HG02623 (cell line): Measurements from ENCODE around the gene PCDHGB4.
"Not testable (repeated sequence)": the region's sequence is repeated elsewhere in the genome, so short reads cannot be mapped to it uniquely, and the experiment has no call there.

Experiments used
- ATAC-seq: cut with Tn5 transposase; IDR thresholded peaks from one replicate; pipeline ENCODE4 v1.9.1; 2021; ENCODE audit warnings: moderate library complexity; ENCODE audit not compliant: unreplicated experiment

Gene PCDHGB4

DNA sequence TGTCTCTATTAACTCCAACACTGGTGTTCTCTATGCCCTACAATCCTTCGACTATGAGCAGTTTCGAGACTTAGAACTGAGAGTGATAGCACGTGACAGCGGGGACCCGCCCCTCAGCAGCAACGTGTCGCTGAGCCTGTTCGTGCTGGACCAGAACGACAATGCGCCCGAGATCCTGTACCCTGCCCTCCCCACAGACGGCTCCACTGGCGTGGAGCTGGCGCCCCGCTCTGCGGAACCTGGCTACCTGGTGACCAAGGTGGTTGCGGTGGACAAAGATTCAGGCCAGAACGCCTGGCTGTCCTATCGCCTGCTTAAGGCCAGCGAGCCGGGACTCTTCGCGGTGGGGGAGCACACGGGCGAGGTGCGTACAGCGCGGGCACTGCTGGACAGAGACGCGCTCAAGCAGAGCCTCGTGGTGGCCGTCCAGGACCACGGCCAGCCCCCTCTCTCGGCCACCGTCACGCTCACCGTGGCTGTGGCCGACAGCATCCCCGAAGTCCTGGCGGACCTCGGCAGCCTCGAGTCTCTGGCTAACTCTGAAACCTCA lies 35.3 kb downstream of the PCDHGB4 start:
- no peak for ATAC-seq

DNA sequence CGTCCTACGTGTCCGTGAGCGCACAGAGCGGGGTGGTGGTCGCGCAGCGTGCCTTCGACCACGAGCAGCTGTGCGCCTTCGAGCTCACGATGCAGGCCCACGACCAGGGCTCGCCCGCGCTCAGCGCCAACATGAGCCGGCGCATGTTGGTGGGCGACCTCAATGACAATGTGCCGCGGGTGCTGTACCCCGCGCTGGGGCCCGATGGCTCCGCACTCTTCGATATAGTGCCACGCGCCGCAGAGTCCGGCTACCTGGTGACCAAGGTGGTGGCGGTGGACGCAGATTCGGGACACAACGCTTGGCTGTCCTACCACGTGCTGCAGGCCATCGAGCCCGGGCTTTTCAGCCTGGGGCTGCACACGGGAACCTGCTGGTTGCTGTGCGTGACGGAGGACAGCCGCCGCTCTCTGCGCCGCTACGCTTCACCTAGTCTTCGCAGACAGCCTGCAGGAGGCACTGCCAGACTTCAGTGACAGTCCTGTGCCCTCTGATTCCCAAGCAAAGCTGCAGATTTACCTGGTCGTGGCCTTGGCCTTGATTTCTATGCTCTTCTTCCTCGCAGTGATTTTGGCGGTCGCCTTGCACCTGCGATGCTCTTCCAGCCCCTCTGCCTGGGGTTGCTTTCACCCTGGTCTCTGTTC lies 40.4 kb downstream of the PCDHGB4 start:
- no peak for ATAC-seq

DNA sequence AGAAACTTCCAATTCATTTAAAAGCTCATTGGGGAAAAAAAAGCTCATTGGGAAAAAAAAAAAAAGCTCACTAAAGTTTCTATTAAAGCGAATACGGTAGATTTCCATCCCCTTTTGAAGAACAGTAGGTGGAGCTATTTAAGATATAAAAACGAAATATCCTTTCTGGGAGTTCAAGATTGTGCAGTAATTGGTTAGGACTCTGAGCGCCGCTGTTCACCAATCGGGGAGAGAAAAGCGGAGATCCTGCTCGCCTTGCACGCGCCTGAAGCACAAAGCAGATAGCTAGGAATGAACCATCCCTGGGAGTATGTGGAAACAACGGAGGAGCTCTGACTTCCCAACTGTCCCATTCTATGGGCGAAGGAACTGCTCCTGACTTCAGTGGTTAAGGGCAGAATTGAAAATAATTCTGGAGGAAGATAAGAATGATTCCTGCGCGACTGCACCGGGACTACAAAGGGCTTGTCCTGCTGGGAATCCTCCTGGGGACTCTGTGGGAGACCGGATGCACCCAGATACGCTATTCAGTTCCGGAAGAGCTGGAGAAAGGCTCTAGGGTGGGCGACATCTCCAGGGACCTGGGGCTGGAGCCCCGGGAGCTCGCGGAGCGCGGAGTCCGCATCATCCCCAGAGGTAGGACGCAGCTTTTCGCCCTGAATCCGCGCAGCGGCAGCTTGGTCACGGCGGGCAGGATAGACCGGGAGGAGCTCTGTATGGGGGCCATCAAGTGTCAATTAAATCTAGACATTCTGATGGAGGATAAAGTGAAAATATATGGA lies 43.0 kb downstream of the PCDHGB4 start, which contains the start of gene PCDHGA12:
TSS of gene PCDHGA12 (plus strand) at position 176 of the 782 bp plus-strand sequence. CDS start at position 429, 253 bp downstream.
- peak; percentile 76 for ATAC-seq

DNA sequence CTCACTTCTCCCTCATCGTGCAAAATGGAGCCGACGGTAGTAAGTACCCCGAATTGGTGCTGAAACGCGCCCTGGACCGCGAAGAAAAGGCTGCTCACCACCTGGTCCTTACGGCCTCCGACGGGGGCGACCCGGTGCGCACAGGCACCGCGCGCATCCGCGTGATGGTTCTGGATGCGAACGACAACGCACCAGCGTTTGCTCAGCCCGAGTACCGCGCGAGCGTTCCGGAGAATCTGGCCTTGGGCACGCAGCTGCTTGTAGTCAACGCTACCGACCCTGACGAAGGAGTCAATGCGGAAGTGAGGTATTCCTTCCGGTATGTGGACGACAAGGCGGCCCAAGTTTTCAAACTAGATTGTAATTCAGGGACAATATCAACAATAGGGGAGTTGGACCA lies 43.8 kb downstream of the PCDHGB4 start:
- peak; percentile 43 for ATAC-seq

DNA sequence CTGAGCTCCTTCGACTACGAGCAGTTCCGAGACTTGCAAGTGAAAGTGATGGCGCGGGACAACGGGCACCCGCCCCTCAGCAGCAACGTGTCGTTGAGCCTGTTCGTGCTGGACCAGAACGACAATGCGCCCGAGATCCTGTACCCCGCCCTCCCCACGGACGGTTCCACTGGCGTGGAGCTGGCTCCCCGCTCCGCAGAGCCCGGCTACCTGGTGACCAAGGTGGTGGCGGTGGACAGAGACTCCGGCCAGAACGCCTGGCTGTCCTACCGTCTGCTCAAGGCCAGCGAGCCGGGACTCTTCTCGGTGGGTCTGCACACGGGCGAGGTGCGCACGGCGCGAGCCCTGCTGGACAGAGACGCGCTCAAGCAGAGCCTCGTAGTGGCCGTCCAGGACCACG lies 44.8 kb downstream of the PCDHGB4 start:
- ATAC-seq, result not testable (repeated sequence)

DNA sequence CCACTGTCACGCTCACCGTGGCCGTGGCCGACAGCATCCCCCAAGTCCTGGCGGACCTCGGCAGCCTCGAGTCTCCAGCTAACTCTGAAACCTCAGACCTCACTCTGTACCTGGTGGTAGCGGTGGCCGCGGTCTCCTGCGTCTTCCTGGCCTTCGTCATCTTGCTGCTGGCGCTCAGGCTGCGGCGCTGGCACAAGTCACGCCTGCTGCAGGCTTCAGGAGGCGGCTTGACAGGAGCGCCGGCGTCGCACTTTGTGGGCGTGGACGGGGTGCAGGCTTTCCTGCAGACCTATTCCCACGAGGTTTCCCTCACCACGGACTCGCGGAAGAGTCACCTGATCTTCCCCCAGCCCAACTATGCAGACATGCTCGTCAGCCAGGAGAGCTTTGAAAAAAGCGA lies 45.2 kb downstream of the PCDHGB4 start:
- not testable (repeated sequence) for ATAC-seq

DNA sequence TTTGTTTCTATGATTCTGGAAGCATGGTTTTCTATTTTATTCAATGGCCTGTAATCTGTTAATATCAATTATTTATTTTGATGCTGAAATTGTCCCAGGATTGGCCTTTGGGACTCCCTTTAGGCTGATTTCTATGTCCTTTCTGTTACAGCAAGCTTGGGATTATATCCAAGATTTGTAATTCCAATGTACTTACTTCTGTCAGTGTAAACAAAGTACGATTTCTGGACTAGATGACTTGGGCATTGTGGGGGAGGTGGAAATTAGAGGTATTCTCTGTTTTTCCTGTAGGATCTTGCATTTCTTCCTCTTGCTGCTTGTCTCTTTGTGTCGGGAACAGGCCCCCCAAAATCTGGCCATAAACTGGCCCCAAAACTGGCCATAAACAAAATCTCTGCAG lies 46.5 kb downstream of the PCDHGB4 start:
- ATAC-seq, result no peak

DNA sequence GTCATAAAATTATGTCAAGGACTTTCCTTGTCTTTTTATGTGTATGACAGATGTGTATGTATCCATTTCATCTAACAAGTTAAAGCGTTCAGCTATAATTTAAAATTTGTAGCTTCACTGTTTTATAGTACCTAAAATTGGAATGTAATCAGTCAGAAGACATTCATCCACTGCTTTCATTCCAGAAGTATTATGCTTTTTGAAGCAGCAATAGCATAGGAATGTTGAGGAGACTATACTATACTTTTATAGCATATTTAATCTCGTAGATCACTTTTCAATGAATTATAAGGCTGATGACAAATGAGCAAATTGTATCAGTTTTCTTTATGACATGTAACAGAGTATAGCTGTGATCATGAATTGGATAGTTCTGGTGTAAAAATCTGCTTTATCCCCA lies 49.7 kb downstream of the PCDHGB4 start:
- no peak for ATAC-seq

DNA sequence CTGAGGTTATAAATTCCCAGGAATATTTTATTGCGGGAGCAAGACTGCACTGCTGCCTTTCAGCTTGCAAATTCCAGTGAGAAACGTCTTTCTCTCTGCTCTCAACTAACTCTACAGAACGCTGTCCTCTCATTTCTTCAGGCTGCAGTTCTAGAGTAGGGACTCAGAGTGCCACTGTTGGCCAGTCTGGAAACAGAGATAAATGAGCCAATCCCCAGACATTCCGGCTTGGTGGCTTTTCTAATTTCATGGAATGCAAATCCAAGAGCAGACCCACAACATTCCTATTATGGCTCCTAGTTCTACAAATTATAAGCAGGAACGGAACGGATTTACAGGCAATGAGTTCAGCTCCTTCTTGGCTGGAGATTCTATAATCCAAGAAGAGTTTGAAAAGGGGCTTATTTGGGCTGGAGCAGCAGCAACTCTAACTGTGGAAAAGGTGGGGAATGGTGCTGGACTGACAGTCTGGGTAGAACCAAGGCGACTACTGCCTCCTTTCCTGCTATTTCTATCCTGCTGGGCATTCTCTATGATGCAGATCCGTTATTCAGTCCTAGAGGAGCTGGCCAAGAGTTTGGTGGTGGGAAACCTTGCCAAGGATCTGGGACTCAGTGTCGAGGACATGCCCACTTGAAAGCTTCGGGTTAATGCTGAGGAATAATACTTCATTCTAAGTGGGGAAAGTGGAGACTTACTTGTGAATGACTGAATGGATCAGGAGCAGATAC lies 52.1 kb downstream of the PCDHGB4 start:
- no peak for ATAC-seq
